Coronary artery (tissue), 2 donors: ENCODE measurements around the gene TOX2.

Experiments used
- DNase-seq: peaks from one replicate; pipeline ENCODE4 v3.0.0-alpha.2; 2017; ENCODE audit warnings: low spot score
- H3K27ac ChIP-seq, 2 donors: fragments of 200-600 bp; sonication (generic); one replicate each; pipeline ENCODE4 v1.5.1; 2016 to 2019
- H3K4me3 ChIP-seq: fragments of 200-600 bp; sonication (generic); 2 replicates; pipeline ENCODE4 v1.5.1; 2016; ENCODE audit warnings: mild to moderate bottlenecking, moderate library complexity
- TF ChIP-seq, protein P1 (sequence below): fragments of 200-600 bp; sonication (generic); IDR thresholded peaks from one replicate; pipeline ENCODE4 v1.5.1; 2019; ENCODE audit warnings: antibody characterized with exemption

Gene TOX2

GRCh38 chr20:44084439-44084838, 169.8 kb downstream of the TOX2 start:
- DNase-seq: no peak
- H3K4me3 ChIP-seq: no peak overlapping the region
- H3K27ac ChIP-seq: no peak overlapping the region
- TF ChIP-seq, protein P1, sequence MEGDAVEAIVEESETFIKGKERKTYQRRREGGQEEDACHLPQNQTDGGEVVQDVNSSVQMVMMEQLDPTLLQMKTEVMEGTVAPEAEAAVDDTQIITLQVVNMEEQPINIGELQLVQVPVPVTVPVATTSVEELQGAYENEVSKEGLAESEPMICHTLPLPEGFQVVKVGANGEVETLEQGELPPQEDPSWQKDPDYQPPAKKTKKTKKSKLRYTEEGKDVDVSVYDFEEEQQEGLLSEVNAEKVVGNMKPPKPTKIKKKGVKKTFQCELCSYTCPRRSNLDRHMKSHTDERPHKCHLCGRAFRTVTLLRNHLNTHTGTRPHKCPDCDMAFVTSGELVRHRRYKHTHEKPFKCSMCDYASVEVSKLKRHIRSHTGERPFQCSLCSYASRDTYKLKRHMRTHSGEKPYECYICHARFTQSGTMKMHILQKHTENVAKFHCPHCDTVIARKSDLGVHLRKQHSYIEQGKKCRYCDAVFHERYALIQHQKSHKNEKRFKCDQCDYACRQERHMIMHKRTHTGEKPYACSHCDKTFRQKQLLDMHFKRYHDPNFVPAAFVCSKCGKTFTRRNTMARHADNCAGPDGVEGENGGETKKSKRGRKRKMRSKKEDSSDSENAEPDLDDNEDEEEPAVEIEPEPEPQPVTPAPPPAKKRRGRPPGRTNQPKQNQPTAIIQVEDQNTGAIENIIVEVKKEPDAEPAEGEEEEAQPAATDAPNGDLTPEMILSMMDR: no peak

DNA sequence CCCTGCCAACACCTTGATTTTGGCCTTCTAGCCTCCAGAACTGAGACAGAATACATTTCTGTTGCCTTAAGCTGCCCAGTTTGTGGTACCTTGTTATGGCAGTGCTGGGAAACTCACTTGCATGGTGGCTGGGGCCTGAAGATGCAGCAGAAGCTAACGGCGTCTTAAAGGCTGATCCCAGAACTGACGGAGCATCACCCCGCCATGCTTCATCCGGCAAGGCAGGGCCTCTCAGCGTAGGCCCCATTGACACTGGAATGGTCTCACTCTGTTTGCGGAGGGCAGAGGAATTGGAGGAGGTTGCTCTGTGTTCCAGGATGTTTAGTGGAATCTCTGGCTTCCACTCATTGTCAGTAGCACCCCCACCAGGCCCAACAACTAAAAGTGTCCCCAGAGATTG, 170.2 kb downstream of the TOX2 start:
- H3K4me3 ChIP-seq: no peak overlapping the region
- DNase-seq: no peak
- TF ChIP-seq, protein P1: no peak
- no peak overlapping the region for H3K27ac ChIP-seq

GRCh38 chr20:44085616-44086434, 171.2 kb downstream of the TOX2 start:
- Histone ChIP-seq H3K27ac (no peak overlapping the region), H3K4me3 (no peak overlapping the region)
- TF ChIP-seq, protein P1: no peak
- DNase-seq: no peak

- TF ChIP-seq, protein P1: no peak
- no peak for DNase-seq
- Histone ChIP-seq H3K27ac (no peak overlapping the region), H3K4me3 (no peak overlapping the region)
Measured at GRCh38 chr20:44087051-44087856, 172.6 kb downstream of the TOX2 start.

DNA sequence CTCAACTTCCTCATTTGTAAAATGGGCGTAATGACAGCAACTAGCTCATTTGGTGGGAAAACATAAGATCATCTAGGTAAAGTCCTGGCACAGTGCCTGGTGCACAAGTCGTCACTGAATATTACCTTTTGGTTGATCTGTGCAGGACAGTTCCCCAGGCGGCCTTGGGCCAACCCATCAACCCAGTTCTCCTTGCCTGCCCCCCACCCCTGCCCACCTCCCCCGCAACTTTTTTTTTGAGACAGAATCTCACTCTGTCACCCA, 173.1 kb downstream of the TOX2 start:
- no peak for DNase-seq
- no peak overlapping the region for H3K4me3 ChIP-seq
- H3K27ac ChIP-seq: no peak overlapping the region
- TF ChIP-seq, protein P1: no peak

DNA sequence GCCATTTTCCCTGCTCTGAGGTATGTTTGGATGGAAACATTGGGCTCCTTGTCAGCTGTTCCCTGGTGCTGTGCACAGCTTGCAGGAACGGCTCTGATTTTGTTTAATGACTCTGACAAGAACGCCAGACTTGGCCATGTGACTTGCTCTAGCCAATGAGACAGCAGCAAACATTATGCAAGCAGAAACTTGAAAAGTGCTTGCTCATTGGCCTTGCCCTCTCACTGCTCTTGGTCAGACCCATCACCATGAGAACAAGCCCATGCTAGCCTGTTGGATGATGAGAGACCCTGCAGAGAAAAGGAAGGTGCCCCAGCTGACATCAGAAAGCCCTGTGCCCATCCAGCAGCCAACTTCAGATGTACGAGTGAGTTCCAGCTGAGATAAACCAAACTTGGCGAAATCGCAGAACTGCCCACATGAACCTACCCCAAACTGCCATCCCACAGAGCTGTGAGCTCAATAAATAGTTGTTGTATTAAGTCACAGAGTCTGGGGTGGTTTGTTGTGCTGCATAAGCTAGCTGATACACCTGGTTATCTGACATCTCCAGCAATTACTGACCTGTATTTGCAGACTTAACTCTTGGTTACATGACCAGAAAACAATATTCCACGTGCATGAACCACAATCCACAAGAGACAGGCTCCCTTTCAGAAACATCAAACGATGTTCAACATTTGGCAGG, 175.5 kb downstream of the TOX2 start:
- Histone ChIP-seq H3K27ac (no peak overlapping the region), H3K4me3 (no peak overlapping the region)
- no peak for DNase-seq
- TF ChIP-seq, protein P1: no peak
